Stimulated activated CD4-positive, alpha-beta T cell treated with anti-CD3 and anti-CD28 coated beads, Interleukin-2, amount 100 ng/mL, for 4 hours (primary cell): Measurements from ENCODE around the gene MED4.

Source experiments
- DNase-seq: peaks from one replicate; pipeline ENCODE4 v3.0.0-alpha.2; 2020; ENCODE audit warnings: low read depth

The MED4 gene

DNA sequence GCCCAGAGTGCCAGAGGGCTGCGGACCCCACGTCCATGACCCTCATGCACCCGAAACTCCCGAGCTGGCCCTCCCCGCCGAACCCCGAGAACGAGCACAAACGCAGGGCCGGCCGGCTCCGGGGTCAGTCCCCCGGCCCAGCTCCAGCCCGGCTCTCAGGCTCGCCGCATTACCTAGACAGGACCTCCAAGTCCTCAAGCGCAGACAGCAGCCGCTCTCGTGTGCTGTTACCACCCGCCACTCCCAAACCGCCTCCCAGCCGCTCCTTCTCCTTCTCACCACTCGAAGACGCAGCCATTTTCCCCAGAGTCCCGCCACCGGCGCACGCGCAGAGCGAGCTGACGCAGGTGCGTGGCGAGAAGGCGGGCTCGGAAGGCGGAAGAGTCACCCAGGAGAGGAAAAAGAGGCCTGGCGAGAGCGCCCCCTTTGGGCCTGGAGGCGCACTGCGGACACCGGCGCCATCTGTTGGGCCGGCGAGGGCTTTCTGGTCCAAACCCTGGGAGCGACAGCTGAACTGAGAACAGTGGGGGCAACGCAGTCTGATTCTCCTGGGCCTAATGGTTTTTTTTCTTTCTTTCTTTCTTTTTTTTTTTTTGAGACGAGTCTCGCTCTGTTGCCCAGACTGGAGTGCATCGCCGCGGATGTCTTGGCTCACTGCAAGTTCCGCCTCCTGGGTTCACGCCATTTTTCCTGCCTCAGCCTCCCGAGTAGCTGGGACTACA lies at the start of gene MED4:
TSS of gene MED4 (minus strand) at position 324 of the 722 bp plus-strand sequence. CDS start at position 298, 26 bp downstream.
- DNase-seq: peak; percentile 94

GRCh38 chr13:48144413-48145035 lies 49.6 kb upstream of the MED4 start:
- no peak for DNase-seq

DNA sequence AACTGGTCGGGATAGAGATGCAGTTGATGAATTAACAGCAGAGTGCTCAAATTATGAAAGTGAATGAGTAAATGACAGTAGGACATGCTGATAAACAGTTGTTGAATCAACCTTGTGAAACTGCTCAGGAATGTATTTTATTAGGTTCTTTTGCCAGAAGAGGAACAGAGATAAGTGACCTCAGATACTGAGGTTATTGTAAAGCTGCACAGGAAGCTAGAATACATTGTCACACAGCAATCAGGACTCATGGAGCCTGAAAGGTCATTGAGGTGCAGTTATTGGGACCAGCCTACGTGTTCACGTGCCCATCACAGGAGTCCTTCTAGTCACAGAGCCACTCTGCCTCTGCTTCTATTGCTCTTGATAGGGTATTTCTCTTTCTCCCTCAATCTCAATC lies 47.5 kb upstream of the MED4 start:
- no peak for DNase-seq

DNA sequence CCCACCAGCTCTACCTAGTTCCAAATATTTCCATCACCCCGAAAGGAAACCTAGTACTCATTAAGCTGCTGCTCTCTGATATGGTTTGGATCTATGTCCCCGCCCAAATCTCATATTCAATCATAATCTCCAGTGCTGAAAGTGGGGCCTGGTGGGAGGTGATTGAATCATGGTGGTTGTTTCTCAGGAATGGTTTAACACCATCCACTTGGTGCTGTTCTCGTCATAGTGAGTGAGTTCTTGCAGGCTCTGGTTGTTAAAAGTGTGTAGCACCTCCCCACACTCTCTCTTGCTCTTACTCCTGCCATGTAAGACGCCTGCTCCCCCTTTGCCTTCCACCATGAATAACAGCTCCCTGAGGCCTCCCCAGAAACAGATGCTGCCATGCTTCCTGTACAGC lies 43.4 kb upstream of the MED4 start:
- no peak for DNase-seq

- no peak for DNase-seq
Measured at GRCh38 chr13:48132961-48133360, 38.1 kb upstream of the MED4 start.

DNA sequence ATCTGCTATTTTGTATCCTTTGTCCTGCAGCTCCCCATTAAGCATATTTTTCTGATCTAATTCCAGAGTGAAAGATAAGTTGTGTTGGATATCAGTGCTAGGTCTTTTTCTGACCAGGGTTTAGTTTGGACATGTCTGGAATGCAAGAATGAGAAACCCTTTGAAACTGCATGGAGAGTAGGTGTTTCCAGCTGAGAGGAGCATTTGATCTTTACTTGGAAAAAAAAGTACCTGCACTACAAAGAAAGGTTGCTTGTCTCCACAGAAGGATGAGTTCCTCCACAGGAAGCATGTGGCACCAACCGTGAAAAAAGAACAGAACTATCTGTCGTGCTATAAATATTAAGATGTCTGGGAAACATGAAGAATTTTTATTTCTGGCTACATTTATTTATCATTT lies 36.6 kb upstream of the MED4 start:
- DNase-seq: no peak

- DNase-seq: peak; percentile 9
Measured at GRCh38 chr13:48126944-48127830, 32.3 kb upstream of the MED4 start.

- no peak for DNase-seq
Measured at GRCh38 chr13:48125794-48126228, 30.9 kb upstream of the MED4 start.

DNA sequence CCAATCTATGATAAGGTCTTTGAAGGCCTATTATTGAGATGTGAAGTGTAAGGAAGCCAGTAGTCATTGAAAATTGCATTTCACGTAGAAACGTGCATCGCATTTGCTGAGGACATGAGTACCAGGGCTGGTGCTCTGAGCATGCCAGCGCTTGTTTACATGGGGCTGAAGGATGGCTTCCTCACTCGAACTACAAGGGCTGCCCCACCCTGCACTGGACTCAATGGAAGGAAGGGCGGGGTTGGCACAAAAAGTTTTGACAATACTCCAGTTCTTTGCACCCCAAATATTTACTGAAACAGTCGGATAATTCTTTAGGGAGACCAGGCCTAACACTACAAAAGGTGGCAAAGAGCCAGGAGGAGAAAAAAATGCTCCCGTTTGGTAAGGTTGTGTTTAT lies 28.9 kb upstream of the MED4 start:
- DNase-seq: no peak

DNA sequence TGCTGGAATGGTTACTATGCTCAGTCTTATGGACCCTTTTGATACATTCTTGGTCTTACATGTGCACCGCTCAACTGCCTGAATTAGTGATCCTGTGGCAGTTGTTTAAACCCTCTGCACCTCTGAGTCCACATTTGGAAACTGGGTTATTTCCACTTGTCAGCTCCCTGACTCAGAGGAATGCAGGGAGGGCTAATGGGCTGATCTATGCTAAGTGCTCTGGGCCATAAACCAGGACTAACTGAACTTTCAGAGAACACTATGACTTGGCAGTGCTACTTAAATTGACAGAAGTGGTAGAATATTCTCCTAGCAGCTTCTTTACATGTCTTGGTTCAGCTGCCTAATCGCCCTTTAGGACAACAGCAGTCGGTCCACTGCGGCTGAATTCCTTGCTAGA lies 26.8 kb upstream of the MED4 start:
- DNase-seq: no peak

GRCh38 chr13:48120241-48120640 lies 25.3 kb upstream of the MED4 start:
- DNase-seq: no peak

- DNase-seq: no peak
Measured at GRCh38 chr13:48118030-48118429, 23.1 kb upstream of the MED4 start.

DNA sequence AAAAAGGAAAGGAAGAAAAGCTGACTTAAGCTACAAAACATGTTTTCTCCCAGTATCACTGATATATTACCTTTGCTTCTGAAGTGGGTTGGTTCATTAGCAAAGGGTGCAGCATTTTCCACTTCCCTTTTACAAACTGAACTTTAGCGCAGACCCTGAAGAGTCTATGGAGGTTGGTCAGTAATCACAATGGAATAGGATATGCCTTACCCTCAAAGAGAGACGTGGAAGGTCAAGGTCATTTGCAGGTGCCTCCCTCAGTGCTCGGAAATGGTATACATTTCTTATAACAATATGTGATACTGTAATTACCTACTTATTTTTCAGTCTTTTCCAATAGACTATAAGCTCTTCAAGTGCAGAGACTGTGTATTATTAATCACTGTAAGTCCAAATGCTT lies 21.9 kb upstream of the MED4 start:
- DNase-seq: no peak

GRCh38 chr13:48113756-48114130 lies 18.8 kb upstream of the MED4 start:
- DNase-seq: no peak

GRCh38 chr13:48112896-48113755 lies 18.2 kb upstream of the MED4 start:
- no peak for DNase-seq

DNA sequence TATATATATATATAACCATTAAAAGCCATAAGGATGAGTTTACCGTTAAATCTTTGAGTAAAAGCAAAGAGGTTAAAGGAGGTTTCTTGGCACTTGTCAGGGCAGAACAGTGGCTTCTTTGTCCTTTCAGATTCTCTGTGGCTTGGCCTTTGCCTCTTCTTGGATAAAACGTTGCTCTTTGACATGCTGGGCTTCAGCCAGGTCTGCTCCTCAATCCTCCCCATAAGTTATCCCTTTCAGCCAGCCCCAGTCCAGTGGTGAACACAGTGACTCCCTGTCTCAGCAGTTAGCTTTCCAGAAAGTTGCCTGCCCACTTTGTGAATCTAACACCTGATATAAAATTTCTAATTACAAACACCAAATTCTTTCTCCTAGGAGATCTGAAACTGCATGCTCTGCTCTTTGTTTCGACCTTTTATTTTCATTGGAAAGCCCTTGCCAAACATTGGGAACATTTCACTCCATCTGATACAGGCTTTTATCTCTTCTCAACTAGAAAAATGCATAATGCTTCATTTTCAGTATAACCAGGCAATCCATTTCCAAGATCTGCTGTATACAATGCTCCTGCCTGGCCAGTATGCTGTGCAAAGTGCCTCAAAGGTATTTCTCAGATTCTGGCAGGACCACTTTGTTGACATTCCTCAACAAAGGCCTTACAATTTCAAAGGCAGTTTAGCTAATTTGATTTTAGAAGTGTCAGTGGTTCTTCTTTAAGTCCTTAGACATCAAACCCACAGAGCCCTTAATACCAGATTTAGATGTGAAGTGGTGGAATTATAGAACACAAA lies 16.2 kb upstream of the MED4 start:
- DNase-seq: no peak

DNA sequence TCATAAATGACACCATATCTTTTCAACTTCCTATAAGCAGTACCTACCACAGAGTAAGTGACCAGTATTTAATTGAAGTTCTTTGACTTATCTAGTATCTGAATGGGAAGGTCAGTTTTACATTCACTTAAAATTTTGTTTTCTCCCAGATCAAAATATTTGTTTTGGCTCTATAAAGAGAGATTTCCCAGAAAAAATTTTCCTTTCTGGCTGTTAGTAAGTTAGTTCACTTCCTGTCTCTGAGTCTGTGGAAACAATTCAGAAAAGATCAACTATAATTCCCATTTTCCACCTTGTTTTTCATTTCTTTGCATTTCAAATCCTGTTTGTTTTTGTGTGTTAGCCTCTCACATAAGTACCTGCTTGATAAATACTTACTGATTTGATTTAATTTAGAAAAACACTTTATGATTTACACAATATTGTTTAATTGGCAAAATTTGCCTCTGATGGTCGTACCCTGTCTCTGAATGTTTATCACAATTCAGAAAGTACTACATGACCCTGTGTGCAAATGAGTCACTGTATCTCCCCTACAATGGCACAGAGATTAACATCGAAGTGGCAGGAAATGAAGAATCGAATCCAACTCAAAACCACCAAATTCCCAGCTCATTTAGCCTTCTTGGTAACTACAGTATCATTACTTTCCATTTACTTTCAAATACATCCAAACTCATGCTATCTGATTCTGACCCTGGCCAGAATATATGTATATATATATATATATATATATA lies 15.4 kb upstream of the MED4 start:
- DNase-seq: no peak

DNA sequence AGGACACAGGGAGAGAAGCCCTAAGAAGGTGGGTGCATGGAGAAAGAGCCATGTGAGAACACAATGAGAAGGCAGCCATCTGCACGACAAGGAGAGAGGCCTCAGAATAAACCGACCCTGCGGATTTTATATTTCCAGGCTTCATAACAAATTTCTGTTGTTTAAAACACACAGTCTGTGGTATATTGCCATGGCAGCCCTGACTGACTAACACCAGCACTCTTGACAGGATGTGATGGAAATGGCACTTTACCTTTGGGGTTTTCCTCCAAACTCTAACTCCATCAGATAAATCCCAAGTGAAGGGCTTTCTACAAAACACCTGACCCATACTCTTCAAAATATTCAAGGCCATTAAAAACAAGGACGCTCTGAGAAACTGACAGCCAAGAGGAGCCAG lies 13.2 kb upstream of the MED4 start:
- DNase-seq: no peak

DNA sequence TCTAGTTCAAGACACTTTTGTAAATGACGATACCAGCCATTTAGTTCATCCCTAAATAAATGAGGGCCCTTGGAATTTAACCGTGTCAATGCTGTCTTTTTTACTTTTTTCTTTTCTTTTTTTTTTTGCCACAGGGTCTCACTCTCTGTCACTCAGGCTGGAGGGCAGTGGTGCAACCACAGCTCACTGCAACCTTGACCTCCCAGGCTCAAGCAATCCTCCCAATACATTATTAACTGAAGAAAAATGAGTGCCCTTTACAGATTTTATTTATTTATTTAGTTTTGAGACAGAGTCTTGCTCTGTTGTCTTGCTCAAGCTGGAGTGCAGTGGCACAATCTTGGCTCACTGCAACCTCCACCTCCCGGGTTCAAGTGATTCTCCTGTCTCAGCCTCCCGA lies 2.9 kb upstream of the MED4 start:
- DNase-seq: no peak

DNA sequence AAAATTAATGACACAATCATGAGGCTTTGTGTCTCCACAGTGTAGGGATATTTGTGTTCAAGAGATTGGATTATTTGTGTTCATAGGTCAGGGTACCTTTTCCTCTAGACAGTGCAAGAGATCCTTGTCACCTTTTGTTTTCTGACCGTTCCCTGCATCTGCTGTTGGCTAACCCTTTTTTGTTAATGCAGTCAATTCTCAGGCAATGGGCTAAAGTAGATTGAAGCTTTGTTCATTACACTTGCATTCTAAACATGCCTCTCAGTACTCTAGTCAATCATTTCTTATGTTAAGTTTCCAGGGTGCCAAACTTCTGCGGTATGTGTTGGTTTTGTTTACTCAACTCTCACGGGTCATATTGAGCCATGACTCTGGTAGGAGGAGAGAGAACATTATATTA lies 1.8 kb upstream of the MED4 start:
- no peak for DNase-seq

- DNase-seq: no peak
Measured at GRCh38 chr13:48094404-48094780, 512 bp downstream of the MED4 start.
